H9 (cell line): ENCODE results near the gene CHST15. TPM values are rescaled to one million over a fixed set of nuclear protein-coding genes. Genes with fewer than 3 reads are reported as not detected.

ENCODE experiments used
- DNase-seq: peaks from one replicate; pipeline ENCODE4 v3.0.0-alpha.2; 2017
- H2AFZ ChIP-seq: one replicate; pipeline ENCODE4 v1.6.1; 2013; ENCODE audit warnings: mild to moderate bottlenecking, low read length, control low read depth, moderate library complexity
- H2AK5ac ChIP-seq: 2 replicates; pipeline ENCODE4 v1.6.1; 2013; ENCODE audit warnings: low read length, control low read depth, mixed read lengths; ENCODE audit not compliant: insufficient read length
- H2BK120ac ChIP-seq: one replicate; pipeline ENCODE4 v1.6.1; 2013; ENCODE audit warnings: low read depth, mild to moderate bottlenecking, low read length, control low read depth, inconsistent platforms; ENCODE audit not compliant: poor library complexity, severe bottlenecking
- H2BK12ac ChIP-seq: 2 replicates; pipeline ENCODE4 v1.6.1; 2013; ENCODE audit warnings: low read length, control low read depth, mixed read lengths, low read depth; ENCODE audit not compliant: insufficient read length
- H2BK15ac ChIP-seq: 2 replicates; pipeline ENCODE4 v1.6.1; 2013; ENCODE audit warnings: low read depth, low read length, control low read depth
- H2BK20ac ChIP-seq: one replicate; pipeline ENCODE4 v1.6.1; 2013; ENCODE audit warnings: low read depth, mild to moderate bottlenecking, low read length, control low read depth, inconsistent platforms; ENCODE audit not compliant: poor library complexity, severe bottlenecking
- H2BK5ac ChIP-seq: 2 replicates; pipeline ENCODE4 v1.6.1; 2013; ENCODE audit warnings: low read length, control low read depth, mixed read lengths; ENCODE audit not compliant: insufficient read length
- H3K14ac ChIP-seq: 2 replicates; pipeline ENCODE4 v1.6.1; 2013; ENCODE audit warnings: low read length, control low read depth; ENCODE audit not compliant: insufficient read depth
- H3K18ac ChIP-seq: 2 replicates; pipeline ENCODE4 v1.6.1; 2013; ENCODE audit warnings: low read depth, mild to moderate bottlenecking, mixed read lengths, low read length, control low read depth; ENCODE audit not compliant: insufficient read length
- H3K23ac ChIP-seq: 2 replicates; pipeline ENCODE4 v1.6.1; 2013; ENCODE audit warnings: low read length, control low read depth, mixed read lengths, low read depth; ENCODE audit not compliant: insufficient read length
- H3K23me2 ChIP-seq: 2 replicates; pipeline ENCODE4 v1.6.1; 2013; ENCODE audit warnings: low read depth, mild to moderate bottlenecking, mixed read lengths, low read length, control low read depth; ENCODE audit not compliant: insufficient read length, poor library complexity, severe bottlenecking
- H3K27ac ChIP-seq: 2 replicates; pipeline ENCODE4 v1.5.1; 2013; ENCODE audit warnings: low read length, control low read depth, mixed read lengths, low read depth; ENCODE audit not compliant: insufficient read length
- H3K27me3 ChIP-seq: 2 replicates; pipeline ENCODE4 v1.6.1; 2013; ENCODE audit warnings: low read length, control low read depth, inconsistent platforms; ENCODE audit not compliant: insufficient read depth
- H3K4ac ChIP-seq: 2 replicates; pipeline ENCODE4 v1.6.1; 2013; ENCODE audit warnings: low read depth, mild to moderate bottlenecking, control low read depth, inconsistent platforms, low read length, moderate library complexity
- H3K4me1 ChIP-seq: 2 replicates; pipeline ENCODE4 v1.6.1; 2013; ENCODE audit warnings: low read length, control low read depth, inconsistent platforms; ENCODE audit not compliant: insufficient read depth
- H3K4me2 ChIP-seq: 2 replicates; pipeline ENCODE4 v1.6.1; 2013; ENCODE audit warnings: low read length, control low read depth, mixed read lengths; ENCODE audit not compliant: insufficient read length, insufficient read depth
- H3K56ac ChIP-seq: 2 replicates; pipeline ENCODE4 v1.6.1; 2013; ENCODE audit warnings: low read depth, mild to moderate bottlenecking, mixed read lengths, low read length, control low read depth; ENCODE audit not compliant: insufficient read length
- H3K79me1 ChIP-seq: 2 replicates; pipeline ENCODE4 v1.6.1; 2013; ENCODE audit warnings: low read depth, mild to moderate bottlenecking, moderate library complexity, low read length, control low read depth, inconsistent platforms; ENCODE audit not compliant: insufficient read depth, poor library complexity, severe bottlenecking
- H3K79me2 ChIP-seq: 2 replicates; pipeline ENCODE4 v1.6.1; 2013; ENCODE audit warnings: low read length, control low read depth, inconsistent platforms; ENCODE audit not compliant: insufficient read depth
- H3K9ac ChIP-seq: 2 replicates; pipeline ENCODE4 v1.6.1; 2013; ENCODE audit warnings: low read length, control low read depth, mixed read lengths; ENCODE audit not compliant: insufficient read length; ENCODE audit errors: extremely low read depth
- H3K9me3 ChIP-seq: one replicate; pipeline ENCODE4 v1.6.1; 2013; ENCODE audit warnings: low read depth, low read length, inconsistent platforms; ENCODE audit not compliant: control insufficient read depth
- H3T11ph ChIP-seq: one replicate; pipeline ENCODE4 v1.6.1; 2013; ENCODE audit warnings: mild to moderate bottlenecking, low read length, control low read depth, inconsistent platforms
- H4K20me1 ChIP-seq: one replicate; pipeline ENCODE4 v1.6.1; 2013; ENCODE audit not compliant: control insufficient read depth, insufficient read length, insufficient read depth
- H4K5ac ChIP-seq: 2 replicates; pipeline ENCODE4 v1.6.1; 2013; ENCODE audit warnings: low read depth, mild to moderate bottlenecking, mixed read lengths, low read length, control low read depth; ENCODE audit not compliant: insufficient read length
- H4K8ac ChIP-seq: replicated peaks from 2 replicates; pipeline ENCODE4 v1.6.1; 2013; ENCODE audit warnings: low read length, control low read depth, mixed read lengths, low read depth; ENCODE audit not compliant: insufficient read length
- H4K91ac ChIP-seq: 2 replicates; pipeline ENCODE4 v1.6.1; 2013; ENCODE audit warnings: low read depth, mild to moderate bottlenecking, moderate library complexity, mixed read lengths, low read length, control low read depth; ENCODE audit not compliant: insufficient read length
- H3K27ac Mint-ChIP-seq, 3 experiments: 2 replicates in 2 of 3; 3 replicates in 1 of 3; pipeline ENCODE4 v1.8.0; 2020 to 2021; ENCODE audit warnings: mixed read lengths in 3 of 3, mild to moderate bottlenecking in 1 of 3, moderate library complexity in 1 of 3
- H3K27me3 Mint-ChIP-seq: 2 replicates; pipeline ENCODE4 v1.8.0; 2021; ENCODE audit warnings: low read depth, mild to moderate bottlenecking, moderate library complexity, mixed read lengths
- H3K36me3 Mint-ChIP-seq, 3 experiments: 2 replicates in 2 of 3; 3 replicates in 1 of 3; pipeline ENCODE4 v1.8.0; 2020 to 2021; ENCODE audit warnings: low read depth in 3 of 3, mixed read lengths in 3 of 3; ENCODE audit not compliant: insufficient read depth in 1 of 3
- H3K4me1 Mint-ChIP-seq, 2 experiments: 2 replicates each; pipeline ENCODE4 v1.8.0; 2020; ENCODE audit warnings: mixed read lengths in 2 of 2
- H3K4me3 Mint-ChIP-seq, 2 experiments: 2 replicates in 1 of 2; 3 replicates in 1 of 2; pipeline ENCODE4 v1.8.0; 2020 to 2021; ENCODE audit warnings: mild to moderate bottlenecking in 2 of 2, mixed read lengths in 2 of 2, moderate library complexity in 1 of 2
- H3K9me3 Mint-ChIP-seq, 2 experiments: 2 replicates in 1 of 2; 3 replicates in 1 of 2; pipeline ENCODE4 v1.8.0; 2020; ENCODE audit warnings: mild to moderate bottlenecking in 2 of 2, mixed read lengths in 2 of 2, moderate library complexity in 1 of 2
- WGBS: extraction: QIAGEN DNeasy Blood & Tissue Kit; methylation state at CpG from one replicate; pipeline ENCODE4 v1.1.7; 2013; ENCODE audit warnings: missing lambda C conversion rate, low lambda C conversion rate, mixed read lengths; ENCODE audit not compliant: insufficient read length; ENCODE audit errors: extremely low coverage; 5-methylcytosine and 5-hydroxymethylcytosine counted together
- total RNA-seq: library from RNA; stranded (reverse); gene quantifications from 2 replicates; pipeline ENCODE4 v1.2.1, GENCODE V29; 2021
- TF ChIP-seq, protein P1 (sequence below): fragments of 200-600 bp; sonication (generic); conservative IDR thresholded peaks from 3 replicates; pipeline ENCODE4 v1.8.0; 2021; ENCODE audit warnings: antibody characterized with exemption, mild to moderate bottlenecking

Gene CHST15
- total RNA-seq, 1 experiment from 2014 or later, result 8.7 TPM

DNA sequence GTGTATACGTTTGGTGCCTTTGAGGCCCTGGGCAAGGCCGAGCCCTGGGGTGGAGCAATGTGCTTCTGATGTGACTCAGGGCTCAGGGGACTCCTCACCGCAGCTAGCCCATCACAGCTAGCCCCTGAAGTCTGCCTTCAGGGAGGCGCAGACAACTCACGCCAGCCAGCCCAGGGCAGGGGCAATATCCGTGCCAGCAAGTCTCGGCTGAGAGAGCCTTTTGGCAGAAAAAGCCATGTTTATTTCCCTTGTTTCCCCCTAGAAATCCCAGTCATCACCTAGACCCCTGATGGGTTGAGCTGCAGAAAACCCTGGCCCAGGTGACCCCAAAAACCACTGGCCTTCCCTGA is 90.4 kb downstream of the CHST15 start:
- Histone ChIP-seq H3K79me2 (no peaks in the 10 kb centered on the region), H3K27me3 (no peaks in the 10 kb centered on the region), H2BK15ac (no peak overlapping the region), H3K23ac (no peak overlapping the region), H2BK120ac (no peak overlapping the region), H2BK12ac (no peak overlapping the region), H3K9me3 (no peaks in the 10 kb centered on the region), H3K9ac (no peak overlapping the region), H3K14ac (no peak overlapping the region; the same call in 1 of the 2 replicates), H3K23me2 (no peaks in the 10 kb centered on the region), H2BK5ac (no peak overlapping the region), H2AFZ (no peak overlapping the region), H4K5ac (no peak overlapping the region), H3K79me1 (no peaks in the 10 kb centered on the region), H2AK5ac (no peak overlapping the region), H3T11ph (no peak overlapping the region), H3K4me1 (no peaks in the 10 kb centered on the region), H3K4me2 (no peak overlapping the region), H4K91ac (no peak overlapping the region), H4K8ac (no peak overlapping the region), H4K20me1 (no peaks in the 10 kb centered on the region), H3K56ac (no peak overlapping the region), H3K4ac (no peak overlapping the region), H3K27ac (no peak overlapping the region), H2BK20ac (no peak overlapping the region), H3K18ac (no peak overlapping the region)
- peaks cover 17 to 20% of the 10 kb centered on the region in 2 experiments for H3K4me1 Mint-ChIP-seq
- TF ChIP-seq, protein P1, sequence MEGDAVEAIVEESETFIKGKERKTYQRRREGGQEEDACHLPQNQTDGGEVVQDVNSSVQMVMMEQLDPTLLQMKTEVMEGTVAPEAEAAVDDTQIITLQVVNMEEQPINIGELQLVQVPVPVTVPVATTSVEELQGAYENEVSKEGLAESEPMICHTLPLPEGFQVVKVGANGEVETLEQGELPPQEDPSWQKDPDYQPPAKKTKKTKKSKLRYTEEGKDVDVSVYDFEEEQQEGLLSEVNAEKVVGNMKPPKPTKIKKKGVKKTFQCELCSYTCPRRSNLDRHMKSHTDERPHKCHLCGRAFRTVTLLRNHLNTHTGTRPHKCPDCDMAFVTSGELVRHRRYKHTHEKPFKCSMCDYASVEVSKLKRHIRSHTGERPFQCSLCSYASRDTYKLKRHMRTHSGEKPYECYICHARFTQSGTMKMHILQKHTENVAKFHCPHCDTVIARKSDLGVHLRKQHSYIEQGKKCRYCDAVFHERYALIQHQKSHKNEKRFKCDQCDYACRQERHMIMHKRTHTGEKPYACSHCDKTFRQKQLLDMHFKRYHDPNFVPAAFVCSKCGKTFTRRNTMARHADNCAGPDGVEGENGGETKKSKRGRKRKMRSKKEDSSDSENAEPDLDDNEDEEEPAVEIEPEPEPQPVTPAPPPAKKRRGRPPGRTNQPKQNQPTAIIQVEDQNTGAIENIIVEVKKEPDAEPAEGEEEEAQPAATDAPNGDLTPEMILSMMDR, result no peak
- no CpG with 5 or more reads among the region's 7 CpGs for WGBS
- H3K27me3 Mint-ChIP-seq, result peaks cover 1% of the 10 kb centered on the region; the same call in 1 of the 2 replicates
- no peaks in the 10 kb centered on the region for H3K9me3 Mint-ChIP-seq
- H3K27ac Mint-ChIP-seq, result no peak overlapping the region
- H3K4me3 Mint-ChIP-seq, result no peak overlapping the region
- H3K36me3 Mint-ChIP-seq, result no peaks in the 10 kb centered on the region; a peak in 1 of 7 replicates
- no peak for DNase-seq
